Neural cell (in vitro differentiated cells): Measurements from ENCODE around the gene ISYNA1.

Experiments
- CTCF ChIP-seq: fragments of 450-650 bp; IDR thresholded peaks from 2 replicates; pipeline ENCODE4 v1.5.1; 2014; ENCODE audit warnings: antibody characterized with exemption, mild to moderate bottlenecking, moderate library complexity; ENCODE audit not compliant: poor library complexity, severe bottlenecking
- REST ChIP-seq: IDR thresholded peaks from 2 replicates; pipeline ENCODE4 v1.6.1; 2012; ENCODE audit warnings: borderline replicate concordance

- TF ChIP-seq REST (no peak), CTCF (no peak)
These were observed 12.9 kb downstream of the ISYNA1 start for GRCh38 chr19:18424890-18425514.
